HepG2 (cell line): ENCODE measurements around the gene ZMYM3. TPM values are rescaled to one million over a fixed set of nuclear protein-coding genes. Genes with fewer than 3 reads are reported as not detected.

Experiments
- ADNP ChIP-seq: sonication (generic); formaldehyde crosslinking; IDR thresholded peaks from 2 replicates; pipeline ENCODE4 v1.4.0; 2020; ENCODE audit warnings: missing genetic modification reagents
- ATAD3A ChIP-seq: sonication (generic); formaldehyde crosslinking; IDR thresholded peaks from 2 replicates; pipeline ENCODE4 v1.4.0; 2020; ENCODE audit warnings: missing genetic modification reagents
- ATF1 ChIP-seq: IDR thresholded peaks from 2 replicates; pipeline ENCODE4 v1.6.1; 2016; ENCODE audit warnings: mild to moderate bottlenecking, control low read depth
- FOSL1 ChIP-seq: sonication (generic); formaldehyde crosslinking; IDR thresholded peaks from 2 replicates; pipeline ENCODE4 v1.9.0; 2021; ENCODE audit warnings: missing genetic modification reagents, borderline replicate concordance
- MBD4 ChIP-seq: IDR thresholded peaks from 2 replicates; pipeline ENCODE4 v1.6.1; 2012; ENCODE audit warnings: low read length, inconsistent platforms, borderline replicate concordance
- MIXL1 ChIP-seq: IDR thresholded peaks from 2 replicates; pipeline ENCODE4 v1.6.1; 2016
- POGZ ChIP-seq: sonication (generic); formaldehyde crosslinking; IDR thresholded peaks from 2 replicates; pipeline ENCODE4 v1.4.0; 2020; ENCODE audit warnings: mild to moderate bottlenecking, missing genetic modification reagents
- RARA ChIP-seq: IDR thresholded peaks from 2 replicates; pipeline ENCODE4 v1.6.1; 2016; ENCODE audit warnings: missing genetic modification reagents, missing compliant biosample characterization
- RELA ChIP-seq: sonication (generic); formaldehyde crosslinking; IDR thresholded peaks from 2 replicates; pipeline ENCODE4 v1.4.0; 2020; ENCODE audit warnings: missing genetic modification reagents
- RFX5 ChIP-seq: IDR thresholded peaks from 2 replicates; pipeline ENCODE4 v1.6.1; 2011; ENCODE audit warnings: low read depth, low read length, improper control_type of control experiment
- SP2 ChIP-seq: sonication (generic); formaldehyde crosslinking; IDR thresholded peaks from 2 replicates; pipeline ENCODE4 v1.5.1; 2020; ENCODE audit warnings: mild to moderate bottlenecking, missing genetic modification reagents
- ZBTB1 ChIP-seq: sonication (generic); formaldehyde crosslinking; IDR thresholded peaks from 2 replicates; pipeline ENCODE4 v1.4.0; 2020; ENCODE audit warnings: missing genetic modification reagents, borderline replicate concordance
- ZFYVE20 ChIP-seq: sonication (generic); formaldehyde crosslinking; IDR thresholded peaks from 2 replicates; pipeline ENCODE4 v1.8.0; 2023; ENCODE audit warnings: low read depth, mild to moderate bottlenecking, moderate library complexity, missing genetic modification reagents, borderline replicate concordance
- ZMAT3 ChIP-seq: sonication (generic); formaldehyde crosslinking; conservative IDR thresholded peaks from 2 replicates; pipeline ENCODE4 v1.7.0; 2021; ENCODE audit warnings: missing genetic modification reagents
- ZNF34 ChIP-seq: sonication (generic); formaldehyde crosslinking; IDR thresholded peaks from 2 replicates; pipeline ENCODE4 v1.4.0; 2020; ENCODE audit warnings: mild to moderate bottlenecking, missing genetic modification reagents, borderline replicate concordance
- ZNF512B ChIP-seq: sonication (generic); formaldehyde crosslinking; IDR thresholded peaks from 2 replicates; pipeline ENCODE4 v1.5.1; 2020; ENCODE audit warnings: missing genetic modification reagents, mild to moderate bottlenecking, borderline replicate concordance
- ZNF605 ChIP-seq: sonication (generic); formaldehyde crosslinking; IDR thresholded peaks from 2 replicates; pipeline ENCODE4 v1.8.0; 2022; ENCODE audit warnings: mild to moderate bottlenecking, missing genetic modification reagents
- ZNF761 ChIP-seq: sonication (generic); formaldehyde crosslinking; conservative IDR thresholded peaks from 2 replicates; pipeline ENCODE4 v1.4.0; 2020; ENCODE audit warnings: mild to moderate bottlenecking, missing genetic modification reagents
- ZSCAN20 ChIP-seq: sonication (generic); formaldehyde crosslinking; IDR thresholded peaks from 2 replicates; pipeline ENCODE4 v1.4.0; 2020; ENCODE audit warnings: missing genetic modification reagents, mild to moderate bottlenecking, borderline replicate concordance
- polyA plus RNA-seq, 8 experiments: library from polyadenylated mRNA; depleted of rRNA in 3 of 8; stranded (reverse) in 7 of 8; unstranded in 1 of 8; fragments of >200 nt; fragmentation: Illumina TruSeq in 4 of 8; extraction: Trizol in 4 of 8; gene quantifications; 2 replicates each; pipeline versions ENCODE4 v1.2.1 to v1.2.3, GENCODE V29; 2011 to 2016; ENCODE audit warnings: low read depth in 4 of 8, missing spikeins in 1 of 8, mixed read lengths in 1 of 8; ENCODE audit not compliant: insufficient read depth in 1 of 8
- total RNA-seq, 5 experiments: library from RNA; depleted of rRNA; stranded (reverse); fragments of >200 nt; fragmentation: Illumina TruSeq; extraction: Trizol; gene quantifications; 2 replicates each; pipeline ENCODE4 v1.2.3, GENCODE V29; 2016; ENCODE audit warnings: low read depth in 1 of 5
- TF ChIP-seq, protein P1 (sequence below), 2 experiments: sonication (generic) in 1 of 2; formaldehyde crosslinking in 1 of 2; IDR thresholded peaks; 2 replicates each; pipeline versions ENCODE4 v1.6.1 to v1.9.0; 2014 to 2022; ENCODE audit warnings: antibody characterized with exemption in 1 of 2, borderline replicate concordance in 1 of 2, inconsistent platforms in 1 of 2, low read depth in 1 of 2, missing genetic modification reagents in 1 of 2
- TF ChIP-seq, protein P2 (sequence below): fragments of 450-650 bp; IDR thresholded peaks from 2 replicates; pipeline ENCODE4 v1.6.1; 2016

Gene ZMYM3
- total and polyA plus RNA-seq, 2 of the 13 experiments (the other 11 are each of a cell fraction or from before 2014, with no cell fraction given), result 26.4 to 35.4 TPM

GRCh38 chrX:71228063-71228642, 25.8 kb downstream of the ZMYM3 start (continued):
- TF ChIP-seq ZNF512B (CRISPR knock-in tag), result no peak
- no peak for TF ChIP-seq ZBTB1 (CRISPR knock-in tag)
- no peak for TF ChIP-seq SP2 (CRISPR knock-in tag)
- TF ChIP-seq RFX5, result no peak
- TF ChIP-seq RARA (CRISPR knock-in tag), result peak; percentile 67
- no peak for TF ChIP-seq ZSCAN20 (CRISPR knock-in tag)
- no peak for TF ChIP-seq ATF1 (CRISPR knock-in tag)
- TF ChIP-seq MIXL1 (CRISPR knock-in tag), result peak; percentile 57
- 0 out of 2 replicates have a peak, but pooled peaks have one; percentile 28 for TF ChIP-seq POGZ (CRISPR knock-in tag)
- TF ChIP-seq MBD4, result no peak
- no peak for TF ChIP-seq ATAD3A (CRISPR knock-in tag)
- TF ChIP-seq, protein P1, sequence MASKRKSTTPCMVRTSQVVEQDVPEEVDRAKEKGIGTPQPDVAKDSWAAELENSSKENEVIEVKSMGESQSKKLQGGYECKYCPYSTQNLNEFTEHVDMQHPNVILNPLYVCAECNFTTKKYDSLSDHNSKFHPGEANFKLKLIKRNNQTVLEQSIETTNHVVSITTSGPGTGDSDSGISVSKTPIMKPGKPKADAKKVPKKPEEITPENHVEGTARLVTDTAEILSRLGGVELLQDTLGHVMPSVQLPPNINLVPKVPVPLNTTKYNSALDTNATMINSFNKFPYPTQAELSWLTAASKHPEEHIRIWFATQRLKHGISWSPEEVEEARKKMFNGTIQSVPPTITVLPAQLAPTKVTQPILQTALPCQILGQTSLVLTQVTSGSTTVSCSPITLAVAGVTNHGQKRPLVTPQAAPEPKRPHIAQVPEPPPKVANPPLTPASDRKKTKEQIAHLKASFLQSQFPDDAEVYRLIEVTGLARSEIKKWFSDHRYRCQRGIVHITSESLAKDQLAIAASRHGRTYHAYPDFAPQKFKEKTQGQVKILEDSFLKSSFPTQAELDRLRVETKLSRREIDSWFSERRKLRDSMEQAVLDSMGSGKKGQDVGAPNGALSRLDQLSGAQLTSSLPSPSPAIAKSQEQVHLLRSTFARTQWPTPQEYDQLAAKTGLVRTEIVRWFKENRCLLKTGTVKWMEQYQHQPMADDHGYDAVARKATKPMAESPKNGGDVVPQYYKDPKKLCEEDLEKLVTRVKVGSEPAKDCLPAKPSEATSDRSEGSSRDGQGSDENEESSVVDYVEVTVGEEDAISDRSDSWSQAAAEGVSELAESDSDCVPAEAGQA (IDR thresholded peaks at IDR 0.05; ENCODE audit: low read depth), result no peak
- TF ChIP-seq, protein P1 (CRISPR knock-in tag; IDR thresholded peaks at IDR 0.05; ENCODE audit: borderline replicate concordance), result no peak
- TF ChIP-seq ZNF761 (CRISPR knock-in tag), result no peak
- TF ChIP-seq ADNP, result no peak
- no peak for TF ChIP-seq ZNF34 (CRISPR knock-in tag)
- TF ChIP-seq, protein P2, sequence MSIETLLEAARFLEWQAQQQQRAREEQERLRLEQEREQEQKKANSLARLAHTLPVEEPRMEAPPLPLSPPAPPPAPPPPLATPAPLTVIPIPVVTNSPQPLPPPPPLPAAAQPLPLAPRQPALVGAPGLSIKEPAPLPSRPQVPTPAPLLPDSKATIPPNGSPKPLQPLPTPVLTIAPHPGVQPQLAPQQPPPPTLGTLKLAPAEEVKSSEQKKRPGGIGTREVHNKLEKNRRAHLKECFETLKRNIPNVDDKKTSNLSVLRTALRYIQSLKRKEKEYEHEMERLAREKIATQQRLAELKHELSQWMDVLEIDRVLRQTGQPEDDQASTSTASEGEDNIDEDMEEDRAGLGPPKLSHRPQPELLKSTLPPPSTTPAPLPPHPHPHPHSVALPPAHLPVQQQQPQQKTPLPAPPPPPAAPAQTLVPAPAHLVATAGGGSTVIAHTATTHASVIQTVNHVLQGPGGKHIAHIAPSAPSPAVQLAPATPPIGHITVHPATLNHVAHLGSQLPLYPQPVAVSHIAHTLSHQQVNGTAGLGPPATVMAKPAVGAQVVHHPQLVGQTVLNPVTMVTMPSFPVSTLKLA, result no peak
- TF ChIP-seq RELA (CRISPR knock-in tag), result no peak
- TF ChIP-seq ZNF605 (CRISPR knock-in tag), result no peak
- no peak for TF ChIP-seq ZFYVE20 (CRISPR knock-in tag)
- peak; percentile 85; the same call in 1 of the 2 replicates for TF ChIP-seq FOSL1
- no peak; the same call in 1 of the 2 replicates for TF ChIP-seq ZMAT3 (CRISPR knock-in tag)
